Measurements from ENCODE around the gene ZNF831.
A peak's percentile ranks its signal among the peaks of the same experiment; 100 is the strongest.

The ZNF831 gene

GRCh38 chr20:59159493-59160376 lies 3.9 kb upstream of the ZNF831 start:
- no peak for FAIRE-seq
- TF ChIP-seq POLR2AphosphoS5 (IDR thresholded peaks at IDR 0.05; ENCODE audit: low read depth, low read length) (no peak), SPI1 (IDR thresholded peaks at IDR 0.05; ENCODE audit: low read depth, low read length) (no peak), PAX5 (IDR thresholded peaks at IDR 0.05; ENCODE audit: insufficient read depth, low read length, severe bottlenecking) (no peak), POU2F2 (IDR thresholded peaks at IDR 0.05; ENCODE audit: low read depth, low read length) (no peak), TAF1 (IDR thresholded peaks at IDR 0.05; ENCODE audit: low read depth, low read length) (no peak), POLR2A (IDR thresholded peaks at IDR 0.05; ENCODE audit: low read depth, low read length) (no peak)
- no peak for DNase-seq (ENCODE audit: insufficient read length, low spot score)

- TF ChIP-seq PAX5 (IDR thresholded peaks at IDR 0.05; ENCODE audit: insufficient read depth, low read length, severe bottlenecking) (no peak), POLR2AphosphoS5 (IDR thresholded peaks at IDR 0.05; ENCODE audit: low read depth, low read length) (no peak), TAF1 (IDR thresholded peaks at IDR 0.05; ENCODE audit: low read depth, low read length) (no peak), SPI1 (IDR thresholded peaks at IDR 0.05; ENCODE audit: low read depth, low read length) (no peak), POLR2A (IDR thresholded peaks at IDR 0.05; ENCODE audit: low read depth, low read length) (no peak), POU2F2 (IDR thresholded peaks at IDR 0.05; ENCODE audit: low read depth, low read length) (no peak)
- FAIRE-seq (no peak), DNase-seq (ENCODE audit: insufficient read length, low spot score) (no peak)
These were observed 3.1 kb upstream of the ZNF831 start for GRCh38 chr20:59160389-59161115.

DNA sequence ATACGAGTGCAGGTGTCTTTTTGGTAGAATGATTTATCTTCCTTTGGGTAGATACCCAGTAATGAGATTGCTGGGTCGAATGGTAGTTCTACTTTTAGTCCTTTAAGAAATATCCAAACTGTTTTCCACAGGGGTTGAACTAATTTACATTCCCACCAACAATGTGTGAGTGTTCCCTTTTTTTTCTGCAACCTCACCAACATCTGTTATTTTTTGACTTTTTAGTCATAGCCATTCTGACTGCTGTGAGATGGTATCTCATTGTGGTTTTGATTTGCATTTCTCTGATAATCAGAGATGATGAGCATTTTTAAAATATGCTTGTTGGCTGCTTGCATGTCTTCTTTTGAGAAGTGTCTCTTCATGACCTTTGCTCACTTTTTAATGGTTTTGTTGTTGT lies 1.9 kb upstream of the ZNF831 start:
- TF ChIP-seq TAF1 (IDR thresholded peaks at IDR 0.05; ENCODE audit: low read depth, low read length) (no peak), POLR2AphosphoS5 (IDR thresholded peaks at IDR 0.05; ENCODE audit: low read depth, low read length) (no peak), POLR2A (IDR thresholded peaks at IDR 0.05; ENCODE audit: low read depth, low read length) (no peak), SPI1 (IDR thresholded peaks at IDR 0.05; ENCODE audit: low read depth, low read length) (no peak), PAX5 (IDR thresholded peaks at IDR 0.05; ENCODE audit: insufficient read depth, low read length, severe bottlenecking) (no peak), POU2F2 (IDR thresholded peaks at IDR 0.05; ENCODE audit: low read depth, low read length) (no peak)
- DNase-seq (ENCODE audit: insufficient read length, low spot score) (no peak), FAIRE-seq (no peak)

DNA sequence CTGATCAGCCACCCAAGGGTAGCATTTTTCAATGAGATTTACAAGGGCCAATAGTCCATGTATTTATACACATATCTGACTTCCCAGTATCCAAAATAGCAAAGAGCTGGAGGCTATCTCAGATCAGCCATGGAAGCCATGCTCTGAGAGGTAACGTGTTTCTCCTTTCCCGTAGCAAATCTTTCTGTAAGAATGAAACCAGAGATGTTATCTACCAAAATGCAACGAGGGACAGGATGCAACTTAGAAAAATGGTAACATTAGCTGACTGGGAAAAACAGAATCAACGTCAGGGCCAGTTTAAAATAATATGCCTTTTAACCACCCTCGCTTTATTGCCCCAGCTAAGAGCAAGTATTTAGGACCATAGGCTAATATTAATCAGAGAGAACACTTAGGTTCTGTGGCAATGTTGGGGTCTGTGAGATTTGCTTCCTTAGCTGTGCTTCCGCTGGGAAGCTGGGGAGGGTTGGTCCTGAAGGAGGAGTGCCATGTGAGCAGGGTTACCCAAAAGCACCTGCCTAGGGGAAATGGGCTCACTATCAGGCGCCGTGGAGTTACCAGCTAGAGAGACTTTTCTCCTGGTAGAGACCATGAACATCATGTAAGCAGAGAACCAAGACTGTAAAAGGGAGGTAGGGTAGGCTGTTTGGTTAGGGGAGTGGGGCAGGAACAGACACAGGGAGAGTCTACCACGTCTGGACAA lies 1.2 kb downstream of the ZNF831 start:
- no peak for DNase-seq (ENCODE audit: insufficient read length, low spot score)
- no peak for TF ChIP-seq TAF1 (IDR thresholded peaks at IDR 0.05; ENCODE audit: low read depth, low read length)
- no peak for TF ChIP-seq POLR2A (IDR thresholded peaks at IDR 0.05; ENCODE audit: low read depth, low read length)
- no peak for TF ChIP-seq PAX5 (IDR thresholded peaks at IDR 0.05; ENCODE audit: insufficient read depth, low read length, severe bottlenecking)
- TF ChIP-seq POLR2AphosphoS5 (IDR thresholded peaks at IDR 0.05; ENCODE audit: low read depth, low read length), result no peak
- no peak for TF ChIP-seq SPI1 (IDR thresholded peaks at IDR 0.05; ENCODE audit: low read depth, low read length)
- TF ChIP-seq POU2F2 (IDR thresholded peaks at IDR 0.05; ENCODE audit: low read depth, low read length), result no peak
- peak; percentile 9 for FAIRE-seq

DNA sequence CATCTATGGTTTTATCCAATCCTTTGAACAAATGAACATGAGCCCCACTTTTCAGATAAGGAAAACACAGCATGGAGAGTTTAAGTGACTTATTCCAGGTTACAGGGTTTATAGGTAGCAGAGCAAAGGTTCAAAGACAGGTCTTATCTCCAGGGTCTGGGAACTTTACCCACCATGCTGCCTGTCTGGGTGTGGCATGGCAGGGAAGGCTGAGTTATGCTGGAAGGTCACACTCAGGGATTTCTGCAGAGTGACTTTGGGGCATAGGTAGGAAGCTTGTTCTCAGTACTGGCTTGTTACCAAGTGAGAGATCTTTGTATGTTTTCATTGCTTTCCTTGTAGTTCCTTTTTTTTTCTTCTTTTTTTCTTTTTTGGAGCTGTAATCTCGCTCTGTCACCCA lies 1.8 kb downstream of the ZNF831 start:
- TF ChIP-seq TAF1 (IDR thresholded peaks at IDR 0.05; ENCODE audit: low read depth, low read length), result no peak
- no peak for TF ChIP-seq POLR2AphosphoS5 (IDR thresholded peaks at IDR 0.05; ENCODE audit: low read depth, low read length)
- TF ChIP-seq PAX5 (IDR thresholded peaks at IDR 0.05; ENCODE audit: insufficient read depth, low read length, severe bottlenecking), result no peak
- no peak for TF ChIP-seq POU2F2 (IDR thresholded peaks at IDR 0.05; ENCODE audit: low read depth, low read length)
- no peak for TF ChIP-seq POLR2A (IDR thresholded peaks at IDR 0.05; ENCODE audit: low read depth, low read length)
- no peak for TF ChIP-seq SPI1 (IDR thresholded peaks at IDR 0.05; ENCODE audit: low read depth, low read length)
- FAIRE-seq, result no peak
- no peak for DNase-seq (ENCODE audit: insufficient read length, low spot score)

DNA sequence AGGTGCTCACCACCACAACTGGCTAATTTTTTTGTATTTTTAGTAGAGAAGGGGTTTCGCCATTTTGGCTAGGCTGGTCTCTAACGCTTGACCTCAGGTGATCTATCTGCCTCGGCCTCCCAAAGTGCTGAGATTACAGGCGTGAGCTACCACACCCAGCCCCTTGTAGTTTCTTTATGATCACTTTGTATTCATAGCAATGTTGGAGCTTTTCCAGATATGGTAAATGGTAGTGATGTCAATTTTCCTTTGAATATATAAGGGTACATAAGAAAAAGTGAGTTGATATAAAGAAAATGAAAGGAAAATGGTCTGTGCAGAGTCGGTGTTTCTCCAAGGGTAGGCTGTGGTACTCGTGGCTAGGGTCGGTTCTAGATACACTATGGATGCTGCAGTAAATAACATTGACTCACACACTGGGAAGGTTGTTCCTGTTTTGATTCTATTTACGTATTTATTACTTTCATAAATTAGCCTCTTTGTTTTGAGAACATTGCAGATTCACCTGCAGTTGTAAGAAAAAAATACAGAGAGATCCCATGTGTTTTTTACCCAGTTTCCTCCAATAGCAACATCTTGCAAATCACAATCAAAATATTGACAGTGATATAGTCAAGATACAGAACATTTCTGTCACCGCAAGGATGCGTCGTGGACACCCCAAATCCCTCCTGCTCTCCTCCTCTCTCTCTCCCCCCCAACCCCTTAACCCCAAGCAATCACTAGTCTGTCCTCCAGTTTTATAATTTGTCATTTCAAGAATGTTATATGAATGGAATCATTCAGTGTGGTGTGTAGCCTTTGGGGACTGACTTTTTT lies 2.5 kb downstream of the ZNF831 start:
- DNase-seq (ENCODE audit: insufficient read length, low spot score) (no peak), FAIRE-seq (no peak)
- TF ChIP-seq POLR2AphosphoS5 (IDR thresholded peaks at IDR 0.05; ENCODE audit: low read depth, low read length), result no peak
- TF ChIP-seq POU2F2 (IDR thresholded peaks at IDR 0.05; ENCODE audit: low read depth, low read length), result no peak
- TF ChIP-seq TAF1 (IDR thresholded peaks at IDR 0.05; ENCODE audit: low read depth, low read length), result no peak
- TF ChIP-seq SPI1 (IDR thresholded peaks at IDR 0.05; ENCODE audit: low read depth, low read length), result no peak
- no peak for TF ChIP-seq PAX5 (IDR thresholded peaks at IDR 0.05; ENCODE audit: insufficient read depth, low read length, severe bottlenecking)
- TF ChIP-seq POLR2A (IDR thresholded peaks at IDR 0.05; ENCODE audit: low read depth, low read length), result no peak

DNA sequence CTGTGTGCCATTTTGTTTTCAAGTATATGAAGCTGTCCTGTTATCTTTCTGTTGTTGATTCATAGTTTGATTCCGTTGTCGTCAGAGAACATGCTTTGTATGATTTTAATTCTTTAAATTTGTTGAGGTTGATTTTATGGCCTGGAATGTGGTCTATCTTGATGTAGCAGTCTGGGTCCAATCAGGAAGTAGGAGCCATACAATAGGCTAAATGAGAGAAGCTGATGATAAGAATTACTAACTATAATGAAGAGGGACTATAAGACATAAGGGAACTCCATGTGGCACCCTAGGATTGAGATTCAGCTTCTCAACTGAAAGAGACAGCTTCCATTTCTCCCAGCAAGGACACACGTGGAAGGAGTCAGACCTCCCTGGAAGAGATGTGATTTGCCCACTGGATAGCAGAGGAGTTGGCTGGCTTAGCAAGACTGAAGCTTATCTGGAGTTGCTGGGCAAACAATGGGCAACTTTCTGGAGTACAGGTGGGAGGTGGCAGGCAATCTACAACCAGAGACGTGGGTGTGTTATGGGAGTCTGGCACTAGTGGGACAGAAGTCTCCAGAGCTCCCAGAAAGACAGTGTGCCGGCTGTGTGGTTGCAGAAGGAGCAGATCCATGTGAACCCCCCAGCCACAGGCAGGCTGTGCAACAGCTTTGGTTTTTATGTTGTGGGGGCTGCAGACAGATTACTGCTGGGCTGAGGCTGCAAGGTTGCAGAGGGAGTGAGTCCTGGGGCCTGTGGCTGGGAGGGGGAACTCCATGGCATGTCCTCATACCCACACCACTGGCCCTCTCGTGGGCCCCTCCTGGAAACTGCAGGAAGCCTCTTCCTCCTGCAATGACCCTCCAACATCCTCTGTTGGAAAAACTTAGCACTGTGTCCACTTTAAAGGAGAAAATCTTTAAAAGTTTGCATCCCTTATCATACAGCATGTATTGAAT lies 7.1 kb downstream of the ZNF831 start:
- no peak for FAIRE-seq
- TF ChIP-seq SPI1 (IDR thresholded peaks at IDR 0.05; ENCODE audit: low read depth, low read length) (no peak), POU2F2 (IDR thresholded peaks at IDR 0.05; ENCODE audit: low read depth, low read length) (no peak), TAF1 (IDR thresholded peaks at IDR 0.05; ENCODE audit: low read depth, low read length) (no peak), POLR2AphosphoS5 (IDR thresholded peaks at IDR 0.05; ENCODE audit: low read depth, low read length) (no peak), POLR2A (IDR thresholded peaks at IDR 0.05; ENCODE audit: low read depth, low read length) (no peak), PAX5 (IDR thresholded peaks at IDR 0.05; ENCODE audit: insufficient read depth, low read length, severe bottlenecking) (no peak)
- no peak for DNase-seq (ENCODE audit: insufficient read length, low spot score)

Data from GM12891 (cell line).